Measurements from ENCODE around the gene ARHGEF7.

- TF ChIP-seq, protein P1, sequence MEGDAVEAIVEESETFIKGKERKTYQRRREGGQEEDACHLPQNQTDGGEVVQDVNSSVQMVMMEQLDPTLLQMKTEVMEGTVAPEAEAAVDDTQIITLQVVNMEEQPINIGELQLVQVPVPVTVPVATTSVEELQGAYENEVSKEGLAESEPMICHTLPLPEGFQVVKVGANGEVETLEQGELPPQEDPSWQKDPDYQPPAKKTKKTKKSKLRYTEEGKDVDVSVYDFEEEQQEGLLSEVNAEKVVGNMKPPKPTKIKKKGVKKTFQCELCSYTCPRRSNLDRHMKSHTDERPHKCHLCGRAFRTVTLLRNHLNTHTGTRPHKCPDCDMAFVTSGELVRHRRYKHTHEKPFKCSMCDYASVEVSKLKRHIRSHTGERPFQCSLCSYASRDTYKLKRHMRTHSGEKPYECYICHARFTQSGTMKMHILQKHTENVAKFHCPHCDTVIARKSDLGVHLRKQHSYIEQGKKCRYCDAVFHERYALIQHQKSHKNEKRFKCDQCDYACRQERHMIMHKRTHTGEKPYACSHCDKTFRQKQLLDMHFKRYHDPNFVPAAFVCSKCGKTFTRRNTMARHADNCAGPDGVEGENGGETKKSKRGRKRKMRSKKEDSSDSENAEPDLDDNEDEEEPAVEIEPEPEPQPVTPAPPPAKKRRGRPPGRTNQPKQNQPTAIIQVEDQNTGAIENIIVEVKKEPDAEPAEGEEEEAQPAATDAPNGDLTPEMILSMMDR (conservative IDR thresholded peaks at IDR 0.05 in 1 of 2, IDR thresholded peaks at IDR 0.05 in 1 of 2; ENCODE audit: extremely low read depth in 1 of 2, insufficient read depth in 1 of 2, low read depth in 1 of 2, low read length in 2 of 2), result no peak
- TF ChIP-seq EZH2 (IDR thresholded peaks at IDR 0.05; ENCODE audit: borderline replicate concordance, low read length), result no peak
Observed at GRCh38 chr13:111126509-111126908, 11.4 kb downstream of the ARHGEF7 start.
